Panc1 (cell line): ENCODE measurements around the gene TRIM29. TPM values are rescaled to one million over a fixed set of nuclear protein-coding genes. Genes with fewer than 3 reads are reported as not detected.

Experiments
- ATAC-seq: fragments of 200-7000 bp; cut with Tn5 transposase; 2 replicates; pipeline ENCODE4 v1.9.1; 2020; ENCODE audit warnings: mild to moderate bottlenecking, moderate library complexity
- BruUV-seq: library from RNA; stranded (reverse); fragments of 400-500 nt; replicated peaks from 2 replicates; lab custom pipeline; 2021; lab: Mats Ljungman, UMichigan
- CTCF ChIA-PET: fragments of 300-600 bp; sonication (Branson Sonifier 250); formaldehyde crosslinking; loops from one replicate; lab custom pipeline; 2022; ENCODE audit warnings: antibody characterized with exemption; lab: Charles Lee
- POLR2A ChIA-PET: fragments of 300-600 bp; sonication (Branson Sonifier 250); formaldehyde crosslinking; loops from one replicate; lab custom pipeline; 2022; ENCODE audit warnings: antibody characterized with exemption; lab: Charles Lee
- DNase-seq: peaks from one replicate; pipeline ENCODE4 v3.0.0-alpha.2; 2010; ENCODE audit warnings: low read depth, low spot score
- H3K27ac ChIP-seq: 2 replicates; pipeline ENCODE4 v1.5.1; 2011; ENCODE audit warnings: mild to moderate bottlenecking, low read length, inconsistent platforms
- H3K27me3 ChIP-seq: fragments of 200-500 bp; sonication (Bioruptor generic); 2 replicates; pipeline ENCODE4 v1.6.0; 2014; ENCODE audit warnings: low read length, inconsistent platforms; ENCODE audit not compliant: control insufficient read depth, insufficient read depth
- H3K36me3 ChIP-seq: fragments of 200-500 bp; sonication (Bioruptor generic); 2 replicates; pipeline ENCODE4 v1.5.1; 2014; ENCODE audit warnings: inconsistent platforms, mild to moderate bottlenecking, low read length, moderate library complexity; ENCODE audit not compliant: control insufficient read depth, insufficient read depth
- H3K4me1 ChIP-seq: 2 replicates; pipeline ENCODE4 v1.5.1; 2011; ENCODE audit warnings: inconsistent platforms, mild to moderate bottlenecking, low read length, moderate library complexity; ENCODE audit not compliant: control insufficient read depth, insufficient read depth
- H3K4me3 ChIP-seq, 2 experiments: 2 replicates each; pipeline ENCODE4 v1.5.1; 2011 to 2012; ENCODE audit warnings: low read depth in 2 of 2, low read length in 2 of 2, mild to moderate bottlenecking in 2 of 2, inconsistent platforms in 1 of 2, moderate library complexity in 1 of 2
- H3K9me3 ChIP-seq: fragments of 200-500 bp; sonication (Bioruptor generic); 2 replicates; pipeline ENCODE4 v1.5.1; 2014; ENCODE audit warnings: low read depth, mild to moderate bottlenecking, inconsistent platforms, low read length, moderate library complexity; ENCODE audit not compliant: control insufficient read depth, insufficient read depth
- POLR2AphosphoS5 ChIP-seq: IDR thresholded peaks from 2 replicates; pipeline ENCODE4 v1.6.1; 2012; ENCODE audit warnings: mild to moderate bottlenecking, low read depth, low read length, moderate library complexity
- SIN3A ChIP-seq: IDR thresholded peaks from 2 replicates; pipeline ENCODE4 v1.6.1; 2012; ENCODE audit warnings: low read depth, mild to moderate bottlenecking, low read length, moderate library complexity, borderline replicate concordance; ENCODE audit not compliant: insufficient read depth
- TCF7L2 ChIP-seq: IDR thresholded peaks from 2 replicates; pipeline ENCODE4 v1.6.1; 2011; ENCODE audit warnings: mild to moderate bottlenecking, low read depth, low read length, inconsistent platforms
- in situ Hi-C: cut with HindIII; loops from 2 replicates; pipeline ENCODE4 v1.10.0; 2016; ENCODE audit warnings: low sequenced_read_pairs, low pct_unique_long_range_greater_than_20kb
- intact Hi-C: fragments of 100-400 bp; cut with micrococcal nuclease; formaldehyde crosslinking; loops from one replicate; pipeline ENCODE4 v1.10.0; 2022; ENCODE audit not compliant: unreplicated experiment
- total RNA-seq: library from RNA; stranded (reverse); gene quantifications from one replicate; pipeline ENCODE4 v1.2.1, GENCODE V29; 2021; ENCODE audit not compliant: unreplicated experiment
- TF ChIP-seq, protein P1 (sequence below), 2 experiments: IDR thresholded peaks; 2 replicates each; pipeline ENCODE4 v1.6.1; 2011 to 2012; ENCODE audit warnings: low read depth in 2 of 2, control low read depth in 1 of 2, low read length in 1 of 2, mild to moderate bottlenecking in 1 of 2, moderate library complexity in 1 of 2; ENCODE audit not compliant: insufficient read depth in 1 of 2
- TF ChIP-seq, protein P2 (sequence below): fragments of 450-650 bp; IDR thresholded peaks from 2 replicates; pipeline ENCODE4 v1.5.1; 2017; ENCODE audit warnings: mild to moderate bottlenecking

TRIM29 gene
- total RNA-seq, 1 experiment from 2014 or later: 0.64 TPM

DNA sequence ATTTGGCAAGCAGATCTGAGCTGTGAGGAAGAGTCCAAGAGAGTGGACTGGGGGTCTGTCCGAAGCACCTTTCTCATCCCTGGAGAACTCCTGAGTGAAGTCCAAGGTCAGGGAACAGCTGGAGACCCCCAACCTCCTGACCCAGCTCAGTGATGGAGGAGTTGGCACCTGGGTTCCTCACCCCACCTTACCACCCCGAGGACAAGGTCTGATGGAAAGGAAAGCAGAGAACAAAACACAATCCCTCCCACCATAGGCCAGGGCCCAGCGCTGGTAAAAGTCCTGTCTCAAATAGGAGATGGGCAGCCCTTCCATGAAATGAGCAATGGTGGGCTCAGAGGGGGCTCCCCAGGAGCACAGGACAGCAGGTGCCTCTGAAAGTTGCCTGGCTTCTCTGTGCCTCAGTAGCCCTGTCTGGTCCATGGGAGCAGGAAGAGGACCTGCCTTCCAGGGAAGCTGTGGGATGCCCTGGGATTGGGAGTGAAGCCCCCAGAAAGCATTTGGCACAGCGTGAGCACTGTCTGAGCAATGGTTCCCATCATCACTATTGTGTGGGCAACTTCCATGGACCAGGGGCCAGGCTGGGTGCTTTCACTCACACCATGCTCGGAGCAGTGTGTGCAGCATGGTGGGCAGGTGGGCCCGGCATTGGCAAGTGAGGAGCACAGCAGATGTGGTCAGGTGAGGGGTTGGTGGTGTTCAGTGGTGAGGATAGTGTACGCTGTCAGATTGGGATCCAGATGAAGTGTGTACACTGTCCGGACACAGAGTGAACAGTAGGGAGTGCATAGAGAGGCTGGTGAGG is 7.5 kb downstream of the TRIM29 start:
- Histone ChIP-seq H3K4me1 (no peaks in the 10 kb centered on the region), H3K27ac (no peak overlapping the region), H3K36me3 (no peaks in the 10 kb centered on the region), H3K4me3 (no peak overlapping the region), H3K27me3 (peaks cover 22% of the 10 kb centered on the region), H3K9me3 (no peaks in the 10 kb centered on the region)
- in situ Hi-C loops (no loop called here), intact Hi-C loops (no loop called here)
- ATAC-seq: no peak
- DNase-seq: no peak
- TF ChIP-seq SIN3A (no peak), POLR2AphosphoS5 (no peak), TCF7L2 (no peak)
- TF ChIP-seq, protein P1, sequence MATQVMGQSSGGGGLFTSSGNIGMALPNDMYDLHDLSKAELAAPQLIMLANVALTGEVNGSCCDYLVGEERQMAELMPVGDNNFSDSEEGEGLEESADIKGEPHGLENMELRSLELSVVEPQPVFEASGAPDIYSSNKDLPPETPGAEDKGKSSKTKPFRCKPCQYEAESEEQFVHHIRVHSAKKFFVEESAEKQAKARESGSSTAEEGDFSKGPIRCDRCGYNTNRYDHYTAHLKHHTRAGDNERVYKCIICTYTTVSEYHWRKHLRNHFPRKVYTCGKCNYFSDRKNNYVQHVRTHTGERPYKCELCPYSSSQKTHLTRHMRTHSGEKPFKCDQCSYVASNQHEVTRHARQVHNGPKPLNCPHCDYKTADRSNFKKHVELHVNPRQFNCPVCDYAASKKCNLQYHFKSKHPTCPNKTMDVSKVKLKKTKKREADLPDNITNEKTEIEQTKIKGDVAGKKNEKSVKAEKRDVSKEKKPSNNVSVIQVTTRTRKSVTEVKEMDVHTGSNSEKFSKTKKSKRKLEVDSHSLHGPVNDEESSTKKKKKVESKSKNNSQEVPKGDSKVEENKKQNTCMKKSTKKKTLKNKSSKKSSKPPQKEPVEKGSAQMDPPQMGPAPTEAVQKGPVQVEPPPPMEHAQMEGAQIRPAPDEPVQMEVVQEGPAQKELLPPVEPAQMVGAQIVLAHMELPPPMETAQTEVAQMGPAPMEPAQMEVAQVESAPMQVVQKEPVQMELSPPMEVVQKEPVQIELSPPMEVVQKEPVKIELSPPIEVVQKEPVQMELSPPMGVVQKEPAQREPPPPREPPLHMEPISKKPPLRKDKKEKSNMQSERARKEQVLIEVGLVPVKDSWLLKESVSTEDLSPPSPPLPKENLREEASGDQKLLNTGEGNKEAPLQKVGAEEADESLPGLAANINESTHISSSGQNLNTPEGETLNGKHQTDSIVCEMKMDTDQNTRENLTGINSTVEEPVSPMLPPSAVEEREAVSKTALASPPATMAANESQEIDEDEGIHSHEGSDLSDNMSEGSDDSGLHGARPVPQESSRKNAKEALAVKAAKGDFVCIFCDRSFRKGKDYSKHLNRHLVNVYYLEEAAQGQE (IDR thresholded peaks at IDR 0.05; ENCODE audit: insufficient read depth in 1 of 2, low read depth in 2 of 2, low read length in 1 of 2): no peak
- TF ChIP-seq, protein P2, sequence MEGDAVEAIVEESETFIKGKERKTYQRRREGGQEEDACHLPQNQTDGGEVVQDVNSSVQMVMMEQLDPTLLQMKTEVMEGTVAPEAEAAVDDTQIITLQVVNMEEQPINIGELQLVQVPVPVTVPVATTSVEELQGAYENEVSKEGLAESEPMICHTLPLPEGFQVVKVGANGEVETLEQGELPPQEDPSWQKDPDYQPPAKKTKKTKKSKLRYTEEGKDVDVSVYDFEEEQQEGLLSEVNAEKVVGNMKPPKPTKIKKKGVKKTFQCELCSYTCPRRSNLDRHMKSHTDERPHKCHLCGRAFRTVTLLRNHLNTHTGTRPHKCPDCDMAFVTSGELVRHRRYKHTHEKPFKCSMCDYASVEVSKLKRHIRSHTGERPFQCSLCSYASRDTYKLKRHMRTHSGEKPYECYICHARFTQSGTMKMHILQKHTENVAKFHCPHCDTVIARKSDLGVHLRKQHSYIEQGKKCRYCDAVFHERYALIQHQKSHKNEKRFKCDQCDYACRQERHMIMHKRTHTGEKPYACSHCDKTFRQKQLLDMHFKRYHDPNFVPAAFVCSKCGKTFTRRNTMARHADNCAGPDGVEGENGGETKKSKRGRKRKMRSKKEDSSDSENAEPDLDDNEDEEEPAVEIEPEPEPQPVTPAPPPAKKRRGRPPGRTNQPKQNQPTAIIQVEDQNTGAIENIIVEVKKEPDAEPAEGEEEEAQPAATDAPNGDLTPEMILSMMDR: no peak
- POLR2A ChIA-PET: no interaction called here
- CTCF ChIA-PET: no interaction called here
- BruUV-seq: no TSS peak

DNA sequence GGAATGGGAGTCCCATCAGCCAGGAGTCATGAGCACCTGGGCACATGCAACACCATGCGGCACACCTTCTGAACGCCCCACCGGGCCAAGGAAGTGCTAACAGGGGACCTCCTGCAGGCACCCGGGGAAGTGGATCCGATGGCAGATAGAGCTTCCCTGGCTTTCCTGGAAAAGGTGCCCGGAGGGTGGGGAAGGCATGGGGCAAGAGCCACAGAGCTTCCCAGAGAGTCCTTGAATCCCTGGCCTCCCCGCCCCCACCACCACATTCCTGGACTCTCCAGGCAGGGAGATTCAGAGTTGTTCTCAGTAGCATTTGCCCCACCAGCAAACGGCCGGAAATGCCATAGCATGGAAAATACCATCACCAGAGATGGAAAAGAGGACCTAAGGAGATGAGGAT is 8.3 kb downstream of the TRIM29 start:
- Histone ChIP-seq H3K27me3 (peaks cover 20% of the 10 kb centered on the region), H3K4me3 (no peak overlapping the region), H3K9me3 (no peaks in the 10 kb centered on the region), H3K4me1 (no peaks in the 10 kb centered on the region), H3K27ac (no peak overlapping the region), H3K36me3 (no peaks in the 10 kb centered on the region)
- TF ChIP-seq, protein P1 (IDR thresholded peaks at IDR 0.05; ENCODE audit: insufficient read depth in 1 of 2, low read depth in 2 of 2, low read length in 1 of 2): no peak
- TF ChIP-seq SIN3A: no peak
- TF ChIP-seq, protein P2: no peak
- no peak for TF ChIP-seq POLR2AphosphoS5
- TF ChIP-seq TCF7L2: no peak
- in situ Hi-C loops (no loop called here), intact Hi-C loops (no loop called here)
- no TSS peak for BruUV-seq
- DNase-seq (no peak), ATAC-seq (no peak)
- POLR2A ChIA-PET: no interaction called here
- CTCF ChIA-PET: no interaction called here
